Hepatocyte (in vitro differentiated cells): ENCODE results near the gene ATXN1. TPM values are rescaled to one million over a fixed set of nuclear protein-coding genes. Genes with fewer than 3 reads are reported as not detected.
"Not testable (repeated sequence)": the region's sequence is repeated elsewhere in the genome, so short reads cannot be mapped to it uniquely, and the experiment has no call there.

Source experiments
- DNase-seq: peaks from one replicate; pipeline ENCODE4 v3.0.0-alpha.2; 2016; ENCODE audit warnings: low spot score
- H2AFZ ChIP-seq: fragments of 200-600 bp; sonication (generic); 2 replicates; pipeline ENCODE4 v1.6.0; 2016; ENCODE audit warnings: antibody characterized with exemption, mild to moderate bottlenecking
- H3K27ac ChIP-seq: fragments of 200-600 bp; sonication (generic); 2 replicates; pipeline ENCODE4 v1.5.1; 2016; ENCODE audit warnings: mild to moderate bottlenecking
- H3K27me3 ChIP-seq: fragments of 200-600 bp; sonication (generic); 2 replicates; pipeline ENCODE4 v1.6.1; 2016
- H3K36me3 ChIP-seq: fragments of 200-600 bp; sonication (generic); replicated peaks from 2 replicates; pipeline ENCODE4 v1.5.1; 2016; ENCODE audit warnings: low read depth; ENCODE audit not compliant: insufficient read depth
- H3K4me1 ChIP-seq: fragments of 200-600 bp; sonication (generic); 2 replicates; pipeline ENCODE4 v1.5.1; 2016; ENCODE audit warnings: mild to moderate bottlenecking, moderate library complexity; ENCODE audit not compliant: insufficient read depth
- H3K4me2 ChIP-seq: fragments of 200-600 bp; sonication (generic); 2 replicates; pipeline ENCODE4 v1.6.0; 2016
- H3K4me3 ChIP-seq: fragments of 200-600 bp; sonication (generic); 2 replicates; pipeline ENCODE4 v1.5.1; 2016; ENCODE audit warnings: mild to moderate bottlenecking
- H3K79me2 ChIP-seq: fragments of 200-600 bp; sonication (generic); 2 replicates; pipeline ENCODE4 v1.6.0; 2017; ENCODE audit warnings: mild to moderate bottlenecking
- H3K9me2 ChIP-seq: fragments of 200-600 bp; sonication (generic); replicated peaks from 2 replicates; pipeline ENCODE4 v1.6.0; 2017; ENCODE audit warnings: mild to moderate bottlenecking; ENCODE audit not compliant: insufficient read depth
- H3K9me3 ChIP-seq: fragments of 200-600 bp; sonication (generic); 2 replicates; pipeline ENCODE4 v1.5.1; 2016; ENCODE audit warnings: low read depth, mild to moderate bottlenecking
- H4K20me1 ChIP-seq: fragments of 200-600 bp; sonication (generic); 2 replicates; pipeline ENCODE4 v1.6.0; 2016; ENCODE audit warnings: mild to moderate bottlenecking; ENCODE audit not compliant: insufficient read depth, poor library complexity, severe bottlenecking
- CTCF ChIP-seq: fragments of 200-600 bp; sonication (generic); IDR thresholded peaks from 2 replicates; pipeline ENCODE4 v1.5.1; 2016; ENCODE audit warnings: antibody characterized with exemption, mild to moderate bottlenecking; ENCODE audit not compliant: poor library complexity
- EZH2 ChIP-seq: fragments of 200-600 bp; sonication (generic); IDR thresholded peaks from 2 replicates; pipeline ENCODE4 v1.6.1; 2016; ENCODE audit warnings: antibody characterized with exemption, mild to moderate bottlenecking, borderline replicate concordance
- EZH2phosphoT487 ChIP-seq: fragments of 200-600 bp; sonication (generic); IDR thresholded peaks from one replicate; pipeline ENCODE4 v1.6.1; 2018; ENCODE audit warnings: antibody characterized with exemption, mild to moderate bottlenecking, low read depth, moderate library complexity; ENCODE audit not compliant: unreplicated experiment, severe bottlenecking
- WGBS: methylation state at CpG from one replicate; pipeline ENCODE4 v1.1.6; 2016; ENCODE audit warnings: low lambda C conversion rate; ENCODE audit errors: missing lambda C conversion rate; 5-methylcytosine and 5-hydroxymethylcytosine counted together
- polyA plus RNA-seq: library from polyadenylated mRNA; unstranded; fragments of >200 nt; fragmentation: Nextera tagmentation; extraction: Ambion mirVana; gene quantifications from 2 replicates; pipeline ENCODE4 v1.2.1, GENCODE V29; 2016
- total RNA-seq: library from RNA; depleted of rRNA; stranded (reverse); fragments of >200 nt; gene quantifications from 2 replicates; pipeline ENCODE4 v1.2.3, GENCODE V29; 2014

The ATXN1 gene
- total and polyA plus RNA-seq, 2 experiments from 2014 or later: 14.7 to 32.6 TPM

- Histone ChIP-seq H3K79me2 (peaks cover 81% of the 10 kb centered on the region), H3K27ac (no peak overlapping the region), H2AFZ (no peak overlapping the region), H3K4me1 (peaks cover 3% of the 10 kb centered on the region), H3K9me3 (no peaks in the 10 kb centered on the region), H3K27me3 (no peaks in the 10 kb centered on the region), H3K4me3 (no peak overlapping the region), H4K20me1 (no peaks in the 10 kb centered on the region), H3K9me2 (no peaks in the 10 kb centered on the region), H3K4me2 (peak overlapping the region; percentile 64), H3K36me3 (no peaks in the 10 kb centered on the region)
- TF ChIP-seq CTCF (no peak), EZH2 (no peak), EZH2phosphoT487 (no peak)
- 72% methylated on average over 6 of the region's 6 CpGs for WGBS
- no peak for DNase-seq
Observed at GRCh38 chr6:16705081-16705993, 55.9 kb downstream of the ATXN1 start.

GRCh38 chr6:16704401-16705045 lies 56.7 kb downstream of the ATXN1 start:
- Histone ChIP-seq H3K9me2 (no peaks in the 10 kb centered on the region), H3K79me2 (peaks cover 77% of the 10 kb centered on the region), H3K4me2 (peak overlapping the region; percentile 64), H3K4me3 (no peak overlapping the region), H3K9me3 (no peaks in the 10 kb centered on the region), H2AFZ (no peak overlapping the region), H3K4me1 (peaks cover 11% of the 10 kb centered on the region), H3K27ac (peak overlapping the region; percentile 7), H4K20me1 (no peaks in the 10 kb centered on the region), H3K27me3 (no peaks in the 10 kb centered on the region), H3K36me3 (no peaks in the 10 kb centered on the region)
- TF ChIP-seq EZH2 (no peak), CTCF (no peak), EZH2phosphoT487 (no peak)
- whole genome bisulfite sequencing: 49% methylated on average over 10 of the region's 10 CpGs
- DNase-seq: no peak

- H3K4me2 ChIP-seq, H3K27me3 ChIP-seq, DNase-seq, H2AFZ ChIP-seq, H3K36me3 ChIP-seq, H3K27ac ChIP-seq, H4K20me1 ChIP-seq, H3K4me3 ChIP-seq, H3K9me3 ChIP-seq, H3K9me2 ChIP-seq: not testable (repeated sequence)
- WGBS: 90% methylated on average over 6 of the region's 6 CpGs
- H3K79me2 ChIP-seq: peaks cover 63% of the 10 kb centered on the region
- peaks cover 26% of the 10 kb centered on the region for H3K4me1 ChIP-seq
Observed at GRCh38 chr6:16702627-16703378, 58.5 kb downstream of the ATXN1 start.

GRCh38 chr6:16700916-16701234 lies 60.4 kb downstream of the ATXN1 start:
- no peaks in the 10 kb centered on the region for H3K36me3 ChIP-seq
- peak overlapping the region; percentile 69 for H3K27ac ChIP-seq
- TF ChIP-seq EZH2phosphoT487 (no peak), CTCF (no peak), EZH2 (no peak)
- no peaks in the 10 kb centered on the region for H3K27me3 ChIP-seq
- H3K79me2 ChIP-seq: peaks cover 66% of the 10 kb centered on the region
- peaks cover 30% of the 10 kb centered on the region for H3K4me1 ChIP-seq
- H2AFZ ChIP-seq: no peak overlapping the region
- no peak overlapping the region for H3K4me3 ChIP-seq
- 64% methylated on average over 5 of the region's 5 CpGs for WGBS
- no peak for DNase-seq
- no peaks in the 10 kb centered on the region for H3K9me3 ChIP-seq
- peak overlapping the region; percentile 65 for H3K4me2 ChIP-seq
- no peaks in the 10 kb centered on the region for H3K9me2 ChIP-seq
- H4K20me1 ChIP-seq: no peaks in the 10 kb centered on the region
